Peyer's patch (tissue), 4 donors: ENCODE data around the gene SMIM43.

Experiments
- CTCF ChIP-seq, 6 experiments: fragments of 450-650 bp in 4 of 6; fragments of 200-600 bp in 2 of 6; sonication (generic) in 1 of 6; IDR thresholded peaks; one replicate each; pipeline ENCODE4 v1.5.1; 2017 to 2019; ENCODE audit warnings: antibody characterized with exemption in 6 of 6, mild to moderate bottlenecking in 3 of 6, moderate library complexity in 1 of 6
- POLR2A ChIP-seq, 2 donors: fragments of 450-650 bp; IDR thresholded peaks; one replicate each; pipeline ENCODE4 v1.5.1; 2017; ENCODE audit warnings: antibody characterized with exemption in 2 of 2, mild to moderate bottlenecking in 2 of 2, moderate library complexity in 2 of 2

- TF ChIP-seq CTCF (IDR thresholded peaks at IDR 0.05) (no peak), POLR2A (IDR thresholded peaks at IDR 0.05) (no peak)
These were observed 23.2 kb downstream of the SMIM43 start for GRCh38 chr4:121741751-121742150.
